NCI-H2107 treated with DMSO at 0.1 percent for 48 hours (cell line): ENCODE measurements around the gene NFIX.

ENCODE experiments used
- DNase-seq: peaks from one replicate; lab custom pipeline; 2025; ENCODE audit not compliant: unreplicated experiment; lab: John Stamatoyannopoulos, UW

Gene NFIX

DNA sequence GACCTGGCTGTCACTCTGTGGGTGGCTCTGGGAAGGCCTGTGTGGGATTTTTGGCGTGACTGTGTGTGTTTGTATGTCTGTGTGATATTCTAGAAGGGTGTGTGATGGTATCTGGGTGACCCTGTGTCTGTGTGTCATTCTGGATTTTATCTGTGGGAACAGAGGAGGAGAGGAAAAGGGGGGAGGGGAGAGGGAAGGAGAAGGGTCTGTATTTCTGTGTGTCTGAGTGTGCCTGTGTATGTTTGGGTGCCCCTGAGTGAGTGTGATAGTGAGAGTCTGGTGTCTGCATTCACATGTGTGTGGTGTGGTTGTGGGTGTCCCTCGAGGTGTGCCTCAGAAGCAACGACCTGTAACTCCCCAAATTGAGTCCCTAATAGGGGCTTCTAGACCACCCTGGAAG, 8.1 kb upstream of the NFIX start:
- no peak for DNase-seq

DNA sequence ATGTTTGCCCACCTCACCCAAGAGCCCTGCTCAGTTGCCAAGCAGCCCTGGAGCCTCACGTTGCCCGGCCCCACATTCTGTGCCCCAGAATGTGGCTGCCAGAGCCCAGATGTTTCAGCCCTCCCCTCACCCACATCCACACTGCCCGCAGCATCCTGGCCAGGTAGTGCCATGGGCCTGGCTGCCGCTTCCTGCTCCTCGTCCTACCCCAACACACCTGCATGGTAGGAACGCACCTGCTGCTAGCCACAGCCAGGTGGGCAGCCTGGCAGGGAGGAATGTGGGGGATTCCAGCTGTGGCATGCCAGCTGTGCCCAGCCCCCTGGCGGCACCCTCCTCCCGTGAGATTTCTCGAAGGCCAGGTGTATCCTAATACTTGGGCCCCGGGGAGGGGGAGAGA, 7.5 kb upstream of the NFIX start:
- DNase-seq = no peak

DNA sequence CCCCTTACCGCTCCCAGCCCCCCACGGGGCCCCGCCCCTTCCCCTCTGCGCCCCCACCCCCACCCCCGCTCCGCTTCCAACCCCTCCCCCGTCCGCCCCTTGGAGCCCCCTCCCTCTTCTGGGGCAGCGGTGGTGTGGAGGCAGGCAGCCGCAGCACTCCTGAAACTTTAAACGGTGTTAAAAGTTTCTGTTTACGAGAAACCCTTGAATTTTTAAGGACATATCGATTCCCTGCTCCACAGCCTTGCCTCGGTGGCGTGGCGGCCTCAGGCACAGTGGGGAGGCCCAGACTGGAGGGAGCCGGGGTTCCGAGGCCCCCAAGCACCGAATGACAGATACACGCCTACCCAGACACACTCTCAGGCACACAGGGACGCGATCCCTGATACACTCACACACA, 4.8 kb upstream of the NFIX start:
- DNase-seq = no peak

DNA sequence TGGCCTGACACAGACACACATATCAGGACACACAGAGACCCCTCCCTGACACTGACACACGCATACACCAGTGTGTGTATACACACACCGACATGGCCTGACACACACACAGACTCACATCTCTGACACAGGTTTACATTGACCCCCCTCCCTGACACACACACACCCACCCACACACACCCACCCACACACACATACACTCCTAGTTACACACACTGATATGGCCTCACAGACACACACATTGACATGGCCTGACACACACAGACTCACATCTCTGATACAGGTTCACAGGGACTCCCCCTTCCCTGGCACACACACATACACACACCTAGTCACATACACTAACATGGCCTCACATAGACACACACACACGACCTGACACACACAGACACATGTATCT, 4.4 kb upstream of the NFIX start:
- DNase-seq = no peak

DNA sequence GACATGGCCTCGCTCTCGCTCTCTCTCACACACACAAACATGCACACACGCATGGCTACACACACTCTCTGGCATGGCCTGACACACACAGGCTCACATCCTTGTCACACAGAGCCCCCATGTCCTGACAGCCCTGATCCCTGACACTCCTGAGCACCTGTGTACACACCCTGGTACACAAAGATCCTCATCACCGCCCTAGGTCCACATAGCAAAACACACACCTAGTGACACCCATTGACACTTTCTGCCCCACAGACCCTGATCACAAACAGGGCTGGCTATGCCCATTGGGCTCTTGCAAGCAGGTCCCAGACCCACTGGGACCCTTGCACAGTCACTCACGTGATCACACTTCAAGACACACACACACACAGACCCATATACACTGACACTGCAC, 4.0 kb upstream of the NFIX start:
- no peak for DNase-seq

DNA sequence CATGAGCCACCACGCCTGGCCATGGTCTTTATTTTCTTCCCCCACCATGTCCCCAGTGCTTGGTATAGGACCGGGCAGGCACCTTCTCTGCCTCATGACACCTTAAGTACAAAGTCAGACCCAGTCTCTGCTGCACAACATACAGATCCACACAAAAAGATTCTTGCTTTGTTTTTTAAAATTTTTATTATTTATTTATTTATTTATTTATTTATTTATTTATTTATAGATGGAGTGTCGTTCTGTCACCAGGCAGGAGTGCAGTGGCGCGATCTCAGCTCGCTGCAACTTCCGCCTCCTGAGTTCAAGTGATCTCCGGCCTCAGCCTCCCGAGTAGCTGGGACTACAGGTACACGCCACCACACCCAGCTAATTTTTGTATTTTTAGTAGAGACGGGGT, 2.5 kb upstream of the NFIX start:
- no peak for DNase-seq

DNA sequence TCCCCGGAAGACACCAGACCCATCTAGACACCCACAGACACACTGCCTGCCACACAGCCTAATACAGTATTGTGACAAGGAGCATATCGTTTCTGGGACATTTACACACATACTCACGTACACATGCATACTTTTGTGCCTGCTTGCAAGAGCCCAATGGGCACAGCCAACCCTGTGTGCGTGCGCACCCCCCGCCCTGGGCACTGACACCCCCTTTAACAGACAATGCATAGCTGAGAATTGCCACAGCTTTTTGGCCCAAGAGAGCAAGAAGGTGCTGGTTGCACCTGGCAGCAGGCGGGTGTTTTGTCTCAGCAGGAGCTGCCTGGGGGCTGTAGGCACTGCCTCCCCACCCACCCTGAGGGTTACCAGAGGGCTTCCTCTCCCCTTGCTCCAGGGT, 1.7 kb upstream of the NFIX start:
- DNase-seq = no peak

DNA sequence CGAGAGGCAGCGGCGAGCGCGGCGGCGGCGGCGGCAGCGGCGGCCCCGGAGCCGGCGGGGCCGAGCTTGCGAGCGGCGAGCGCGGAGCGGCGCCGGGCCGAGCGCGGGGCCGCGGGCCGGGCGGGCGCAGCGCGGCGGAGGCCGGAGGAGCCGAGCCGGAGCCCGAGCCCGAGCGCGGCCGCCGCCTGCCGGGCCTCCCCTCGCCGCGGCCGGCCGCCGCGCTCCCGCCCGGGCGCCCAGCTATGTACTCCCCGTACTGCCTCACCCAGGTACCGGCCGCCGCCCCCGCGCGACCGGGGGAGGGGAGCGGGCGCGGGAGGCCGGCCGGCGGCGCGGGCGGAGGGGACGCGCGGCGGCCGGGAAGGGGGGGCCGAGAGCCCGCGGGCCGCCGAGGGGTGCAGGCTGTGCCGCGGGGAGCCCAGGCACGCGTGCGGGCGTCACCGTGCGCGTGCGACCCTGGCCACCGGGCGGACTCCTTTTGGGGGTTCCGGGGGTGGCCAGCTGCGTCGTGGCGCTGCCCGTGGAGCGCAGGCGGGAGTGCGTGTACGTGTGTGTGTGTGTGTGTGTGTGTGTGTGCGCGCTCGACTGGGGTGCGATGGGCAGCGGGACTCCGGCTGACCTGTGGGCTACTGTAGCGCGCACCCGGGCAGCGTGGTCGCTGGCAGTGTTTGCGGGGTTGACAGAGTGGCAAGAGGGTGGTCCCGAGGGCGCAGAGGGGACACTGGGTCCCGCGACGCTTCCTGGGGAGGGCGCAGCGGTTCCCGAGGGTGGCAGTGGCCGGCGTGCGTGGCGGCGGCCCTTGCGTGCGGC, 526 bp downstream of the NFIX start:
- no peak for DNase-seq

DNA sequence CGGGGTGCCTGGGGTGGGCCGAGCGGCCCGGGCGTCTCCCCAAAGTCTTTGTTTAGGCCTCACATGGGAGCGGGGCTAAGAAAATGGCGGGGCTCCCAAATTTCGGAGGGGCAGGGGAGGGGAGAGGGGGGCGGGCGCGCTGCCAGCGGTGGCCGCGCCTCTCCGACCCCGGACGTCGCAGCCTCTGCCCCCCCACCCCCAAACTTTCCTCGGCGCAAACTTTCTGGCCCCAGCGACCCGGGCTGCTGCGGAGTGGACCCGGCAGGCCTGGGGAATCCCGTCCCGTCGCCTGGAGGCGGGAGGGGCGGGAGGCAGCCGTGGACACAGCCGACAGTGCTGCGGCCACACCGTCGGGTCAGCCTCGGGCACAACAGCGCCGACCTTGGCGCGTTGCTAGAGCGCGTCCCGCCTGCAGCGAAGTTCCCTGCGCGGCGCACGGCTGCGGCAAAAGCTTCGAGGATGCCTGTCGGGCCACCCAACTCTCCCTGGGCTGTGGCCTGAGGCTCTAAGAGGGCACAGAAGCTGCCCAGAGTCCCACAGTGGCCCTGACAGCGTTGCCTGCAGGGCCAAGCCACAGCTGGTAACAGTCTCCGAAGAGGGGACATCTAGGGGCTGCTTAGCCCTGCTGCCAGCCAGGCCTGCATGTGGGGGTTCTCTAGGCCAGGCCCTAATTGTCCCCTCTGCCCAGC, 1.3 kb downstream of the NFIX start:
- DNase-seq = no peak

DNA sequence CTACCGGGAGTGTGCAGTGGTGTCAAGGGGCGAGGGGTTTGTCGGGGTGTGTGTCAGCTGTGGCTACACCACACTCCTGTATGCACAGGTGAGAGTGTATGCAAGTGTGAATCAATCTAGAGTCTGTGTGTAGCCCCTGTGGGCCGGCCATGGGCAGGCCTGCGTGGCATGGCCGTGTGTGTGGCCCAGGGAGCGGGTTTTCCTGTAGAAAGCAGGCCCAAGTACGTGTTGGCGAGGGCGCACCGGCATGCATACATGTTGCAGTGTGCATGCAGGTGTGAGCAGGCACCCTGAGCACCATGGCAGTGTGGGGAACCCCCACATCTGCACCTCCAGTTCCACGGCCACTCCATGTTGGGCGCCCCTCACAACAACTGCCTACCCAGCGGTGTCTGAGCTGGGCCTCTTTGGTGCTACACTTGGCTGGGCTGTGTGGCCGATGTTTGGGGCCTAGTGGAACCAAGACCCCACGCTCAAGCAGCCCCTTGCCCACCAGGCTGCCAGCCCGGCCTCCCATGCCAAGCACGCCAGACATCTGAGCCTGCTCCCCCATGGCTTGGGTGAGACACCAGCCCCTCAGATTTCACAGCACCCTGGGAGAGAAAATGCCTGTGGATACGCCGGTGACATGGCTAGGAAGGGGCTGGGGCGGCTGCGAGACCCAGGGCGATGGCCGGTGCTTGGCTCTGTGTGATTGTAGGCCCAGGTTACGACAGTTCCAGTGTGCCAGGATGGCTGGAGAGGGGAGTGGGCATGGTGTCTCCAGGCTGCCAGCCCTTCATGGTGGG, 2.1 kb downstream of the NFIX start:
- DNase-seq = no peak

DNA sequence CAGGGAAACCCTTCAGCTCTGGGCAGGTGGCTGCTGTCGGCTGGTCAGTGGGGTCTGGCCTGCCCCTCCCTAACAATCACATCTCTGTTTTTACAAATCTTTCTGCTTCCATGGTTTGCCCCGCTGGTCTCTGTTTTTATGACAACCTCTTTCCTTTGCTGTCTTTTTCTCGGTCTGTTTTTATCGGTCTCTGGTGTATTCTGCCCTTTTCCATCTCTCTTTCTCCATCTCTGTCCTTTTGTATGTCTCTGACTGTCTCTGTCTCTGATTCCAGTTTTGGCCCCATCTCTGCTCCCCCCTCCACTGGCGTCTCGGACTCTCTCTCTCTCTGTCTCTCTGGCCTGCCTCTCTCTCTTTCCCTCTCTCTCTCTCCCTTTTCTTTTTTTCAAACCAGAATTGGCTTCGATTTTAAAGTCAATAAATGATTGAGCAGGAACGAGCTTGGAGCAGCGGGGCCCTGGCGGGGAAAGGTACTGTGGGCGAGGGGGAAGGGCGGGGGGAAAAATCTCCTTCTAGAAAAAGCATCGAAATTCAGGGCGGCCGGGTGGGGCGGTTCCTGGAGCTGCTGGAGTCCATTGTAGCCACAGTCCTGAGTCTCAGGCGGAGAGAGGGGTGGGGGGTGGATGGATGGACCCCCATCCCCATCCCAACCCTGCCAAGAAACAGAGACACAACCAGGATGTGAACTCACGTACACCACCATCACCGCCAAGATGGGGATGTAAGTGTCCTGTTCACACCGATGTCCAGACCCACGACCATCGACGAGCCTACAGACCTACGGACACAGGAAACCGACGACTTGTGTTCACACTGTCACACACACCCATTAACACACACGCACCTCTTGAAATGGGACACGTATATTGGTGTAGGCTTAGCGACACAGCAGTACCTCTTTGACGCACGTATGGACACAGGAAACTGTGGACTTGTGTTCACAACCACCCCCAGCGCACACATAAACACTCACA, 3.0 kb downstream of the NFIX start:
- no peak for DNase-seq

DNA sequence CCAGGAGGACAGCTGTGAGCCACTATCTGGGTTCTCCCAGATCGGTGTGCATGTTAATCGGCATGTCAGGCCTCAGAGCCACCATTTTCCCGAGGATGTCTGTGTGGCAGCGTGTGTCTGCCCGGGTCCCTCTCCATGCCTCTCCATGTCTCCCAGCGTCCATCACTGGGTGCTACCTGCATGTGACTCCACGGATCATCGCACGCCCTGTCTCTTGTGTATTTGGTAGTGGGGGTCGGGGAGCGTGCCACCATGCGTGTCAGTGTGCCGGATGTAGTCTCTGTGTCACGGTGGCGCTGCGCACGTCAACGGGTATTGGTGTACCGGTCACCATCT, 5.9 kb downstream of the NFIX start:
- no peak for DNase-seq

DNA sequence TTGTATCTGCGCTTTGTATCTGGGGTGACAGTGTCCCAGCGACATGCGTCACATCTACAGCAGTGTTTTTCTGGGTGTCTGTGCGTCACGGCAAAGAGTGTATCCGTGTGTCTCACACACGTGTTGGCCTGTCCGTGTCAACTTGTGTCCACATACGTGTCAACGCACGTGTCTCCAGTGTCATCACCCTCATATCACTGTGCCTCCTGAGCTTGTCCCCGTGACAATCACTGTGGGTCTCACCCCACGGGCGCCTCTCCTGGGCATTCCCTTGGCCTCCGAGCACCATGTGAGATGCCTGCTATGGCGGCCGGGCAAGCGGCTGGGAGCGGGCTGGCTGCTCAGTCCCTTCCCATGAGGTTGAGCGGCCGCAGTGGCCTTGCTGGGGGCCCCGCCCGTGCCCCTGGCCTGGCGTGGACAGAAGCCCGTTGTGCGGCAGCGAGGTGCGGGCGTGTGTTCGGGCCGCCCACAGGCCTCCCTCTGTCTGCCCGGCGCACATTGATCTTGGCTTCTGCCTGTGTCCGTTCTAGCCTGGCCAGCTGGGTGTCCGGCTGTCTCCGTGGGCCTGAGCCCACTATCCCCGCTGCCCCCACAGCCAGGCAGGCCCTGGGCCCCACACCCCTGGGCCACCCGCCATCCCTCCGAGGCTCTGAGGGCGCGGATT, 6.4 kb downstream of the NFIX start:
- DNase-seq = no peak

DNA sequence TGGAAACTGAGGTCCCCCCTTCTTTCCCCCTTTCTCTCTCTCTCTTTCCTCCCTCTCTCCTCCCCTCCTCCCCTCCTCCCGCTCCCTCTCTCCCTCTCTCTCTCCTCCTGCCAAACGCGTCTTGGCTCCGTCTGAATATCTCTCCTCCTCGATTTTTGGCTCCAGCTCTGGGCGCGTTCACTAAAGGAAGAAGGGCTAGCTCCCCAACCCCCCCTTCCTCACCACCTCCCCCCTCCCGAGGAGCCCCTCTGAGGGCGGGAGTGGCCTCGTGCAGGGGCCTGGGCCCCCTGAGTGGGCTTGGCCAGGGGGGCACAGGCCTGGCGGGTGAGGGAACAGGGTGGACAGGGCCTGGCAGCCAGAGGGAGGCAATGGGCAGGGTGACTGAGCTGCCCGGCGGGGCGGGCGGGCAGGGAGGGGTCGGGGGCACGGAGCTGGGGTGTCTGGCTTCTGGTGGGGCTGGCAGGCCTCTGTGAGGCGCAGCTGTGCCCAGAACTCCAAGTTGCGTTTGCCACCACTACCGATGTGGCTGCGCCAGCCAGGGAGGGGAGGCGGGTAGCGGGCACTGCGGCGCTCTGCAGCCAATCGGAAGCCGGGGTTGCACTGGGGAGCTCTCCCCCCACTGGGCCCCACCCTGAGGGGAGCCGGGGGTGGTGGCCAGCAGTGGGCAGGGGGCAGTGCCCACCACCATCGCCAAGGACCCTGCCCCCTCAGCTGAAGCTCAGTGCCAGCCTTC, 7.1 kb downstream of the NFIX start:
- no peak for DNase-seq

DNA sequence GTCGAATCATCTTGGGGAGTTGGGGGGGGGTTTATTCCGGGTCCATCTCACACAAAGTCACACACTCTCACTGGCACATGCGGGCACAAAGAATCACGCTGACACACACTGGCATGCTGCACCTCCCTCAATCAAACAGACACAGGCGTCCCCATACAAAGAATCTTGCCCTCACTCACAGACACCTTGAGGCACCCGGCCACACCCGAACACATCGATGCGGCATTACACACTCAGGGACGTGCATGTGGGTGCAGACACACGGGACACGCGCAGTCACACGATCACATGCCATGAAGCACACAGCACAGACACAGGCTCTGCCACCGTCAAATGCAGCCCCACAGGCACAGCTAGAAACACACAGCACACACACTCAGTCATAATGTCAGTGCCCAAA, 7.8 kb downstream of the NFIX start:
- DNase-seq = no peak

DNA sequence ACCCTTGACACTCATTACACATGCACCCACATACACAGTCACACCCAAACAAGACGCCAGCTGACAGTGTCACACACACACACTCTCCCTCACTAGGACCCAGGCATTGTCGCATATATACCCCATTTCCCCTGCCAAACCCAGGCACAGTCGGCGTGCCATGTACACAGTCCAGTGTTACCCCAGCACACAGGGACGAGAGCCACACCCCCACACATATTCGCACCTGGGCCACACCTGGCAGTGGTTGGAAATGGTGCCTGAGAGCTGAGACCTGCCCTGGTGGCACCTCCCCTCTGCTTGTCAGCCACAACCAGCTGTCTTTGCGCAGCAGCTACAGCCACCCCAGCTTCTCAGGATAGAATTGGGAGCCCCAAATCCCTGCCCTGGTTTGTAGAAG, 9.0 kb downstream of the NFIX start:
- no peak for DNase-seq

DNA sequence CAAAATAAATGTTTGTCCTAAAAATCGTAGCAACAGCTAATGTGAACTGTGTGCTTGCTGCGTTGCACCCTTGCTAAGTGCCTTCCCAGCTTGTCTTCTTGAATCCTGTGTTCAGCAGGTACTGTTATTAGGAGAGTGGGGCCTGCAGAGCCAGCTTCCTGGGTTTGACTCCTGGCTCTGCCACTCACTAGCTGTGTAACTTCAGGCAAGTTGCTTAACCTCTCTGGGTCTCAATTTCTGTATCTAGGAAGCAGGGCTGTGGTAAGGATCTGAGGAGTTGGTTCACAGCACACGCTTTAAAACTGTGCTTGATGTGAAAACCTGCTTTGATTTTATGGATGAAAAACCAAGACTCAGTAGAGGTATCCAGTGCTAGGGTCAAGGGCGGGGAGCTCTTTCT, 10.0 kb downstream of the NFIX start:
- no peak for DNase-seq

DNA sequence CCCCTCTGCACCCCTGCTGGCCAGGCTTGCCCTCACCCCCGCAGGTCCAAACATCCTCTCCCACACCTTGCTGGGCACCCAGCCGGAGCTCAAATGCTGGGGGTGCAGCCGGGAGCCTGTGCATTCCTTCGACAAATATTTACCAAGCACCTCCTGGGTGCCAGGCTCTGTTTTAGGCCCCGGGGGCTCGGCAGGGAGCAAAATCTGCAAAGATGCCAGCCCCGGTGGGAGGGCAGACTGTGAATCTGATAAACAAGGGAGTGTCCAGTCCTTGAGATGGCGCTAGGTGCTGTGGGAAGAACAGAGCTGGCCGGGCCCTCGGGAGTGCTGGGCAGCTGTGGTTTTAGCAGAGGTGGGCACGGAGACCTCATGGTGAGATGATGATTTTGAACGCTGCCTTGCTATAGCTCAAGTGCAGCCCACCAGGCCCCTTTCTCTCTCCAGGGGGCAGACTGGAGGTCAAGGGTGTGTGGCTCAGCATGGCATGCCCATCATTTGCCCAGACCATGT, 10.6 kb downstream of the NFIX start:
- no peak for DNase-seq

DNA sequence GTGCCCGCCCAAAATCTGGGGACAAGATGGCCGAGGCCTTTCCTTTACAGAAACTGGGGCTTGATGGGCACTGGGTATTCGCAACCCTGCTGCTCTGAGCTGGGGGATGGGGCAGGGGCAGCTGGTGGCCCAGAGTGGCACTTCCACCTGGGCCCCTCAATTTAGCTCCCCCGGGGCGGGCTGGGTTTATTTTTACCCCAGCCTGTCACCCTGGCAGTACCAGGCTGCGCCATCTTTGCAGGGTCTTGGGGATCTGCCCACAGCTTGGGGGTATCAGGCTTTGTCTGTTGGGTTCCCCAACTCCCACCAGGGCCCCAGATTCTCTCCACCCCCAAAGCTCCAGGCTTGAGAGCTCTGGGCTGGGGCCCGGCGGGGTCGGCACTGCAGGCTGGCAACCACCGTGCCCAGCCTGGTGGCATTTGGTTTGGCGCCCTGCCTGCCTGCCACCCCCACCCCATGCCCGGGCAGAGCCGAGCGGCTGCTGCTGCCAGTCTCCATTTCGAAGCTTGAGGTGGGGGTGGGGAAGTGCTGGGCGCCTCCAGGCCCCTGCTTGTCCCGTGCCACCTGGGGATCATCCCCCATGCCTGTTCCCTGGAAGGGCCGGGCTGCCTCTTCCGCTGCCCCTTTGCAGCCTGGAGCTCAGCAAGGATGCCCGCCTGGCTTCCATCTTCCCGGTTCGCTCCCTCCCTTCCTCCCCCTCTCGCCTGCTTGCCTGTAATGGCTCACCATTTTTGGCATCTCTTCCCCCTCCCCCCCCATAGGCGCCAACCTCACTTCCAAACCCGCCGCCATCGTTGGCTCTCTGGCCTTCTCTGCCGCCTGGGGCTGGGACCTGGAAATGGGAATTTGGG, 11.4 kb downstream of the NFIX start:
- DNase-seq = no peak
